Activated CD8-positive, alpha-beta memory T cell treated with anti-CD3 and anti-CD28 coated beads for 1 hour (primary cell): ENCODE results near the gene NXPE3.

Experiments
- DNase-seq, 2 donors: peaks; one replicate each; pipeline ENCODE4 v3.0.0-alpha.2; 2020; ENCODE audit warnings: low read depth in 1 of 2; ENCODE audit errors: extremely low read depth in 1 of 2

Gene NXPE3

GRCh38 chr3:101873619-101874018 lies 94.6 kb downstream of the NXPE3 start:
- DNase-seq, result no peak

DNA sequence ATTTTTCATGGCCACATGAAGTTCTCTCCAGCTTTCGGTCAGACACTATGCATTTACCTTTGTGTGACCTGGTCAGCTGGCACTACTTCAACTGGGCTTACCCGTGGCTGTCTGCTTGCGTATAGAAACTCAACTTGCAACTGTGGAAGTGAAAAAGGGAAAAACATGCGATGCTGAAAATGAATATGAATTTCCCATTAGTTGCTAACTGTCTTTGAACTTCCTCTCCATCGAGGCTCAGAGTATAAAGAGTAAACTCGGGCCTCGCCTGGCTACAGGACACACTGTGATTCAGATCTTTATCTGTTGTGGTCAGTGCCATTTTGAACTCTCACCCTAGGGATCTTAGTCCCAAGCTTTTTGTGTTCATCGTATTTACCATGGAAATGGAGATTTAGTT lies 97.1 kb downstream of the NXPE3 start:
- no peak for DNase-seq
